Measurements from ENCODE around the gene SFXN1. TPM values are rescaled to one million over a fixed set of nuclear protein-coding genes. Genes with fewer than 3 reads are reported as not detected.
"Not testable (repeated sequence)": the region's sequence is repeated elsewhere in the genome, so short reads cannot be mapped to it uniquely, and the experiment has no call there.

SFXN1 gene
- total RNA-seq, 1 experiment from 2014 or later = 61.4 TPM

GRCh38 chr5:175444905-175445456, 33.4 kb upstream of the SFXN1 start:
- CTCF ChIA-PET = interaction anchor here (0.7 kb wide), 1 partner anchor 704 kb away, joined by 3 read pairs; no protein-coding TSS in a partner anchor
- intact Hi-C loops (cut with micrococcal nuclease; ENCODE audit: unreplicated experiment) = no loop called here
- no TSS peak for BruUV-seq (replicated peaks)
- Histone ChIP-seq H4K20me1 (ENCODE audit: insufficient read depth) (no peaks in the 10 kb centered on the region; the same call in 1 of the 2 replicates), H3K4me2 (no peak overlapping the region), H3K4me3 (no peak overlapping the region), H3K27ac (no peak overlapping the region), H3K9me3 (ENCODE audit: insufficient read depth, low read depth) (no peaks in the 10 kb centered on the region; the same call in 1 of the 2 replicates), H3K9me2 (ENCODE audit: insufficient read depth) (no peaks in the 10 kb centered on the region), H3K79me2 (ENCODE audit: low read depth) (no peaks in the 10 kb centered on the region), H2AFZ (no peak overlapping the region), H3K36me3 (ENCODE audit: low read depth) (no peaks in the 10 kb centered on the region), H3K27me3 (ENCODE audit: insufficient read depth, low read depth) (peaks cover 56% of the 10 kb centered on the region), H3F3A (ENCODE audit: insufficient read depth, low read depth) (no peaks in the 10 kb centered on the region), H3K4me1 (replicated peaks; ENCODE audit: insufficient read depth) (no peaks in the 10 kb centered on the region)
- no peak for DNase-seq
- POLR2A ChIA-PET (ENCODE audit: unreplicated experiment) = no interaction called here
- TF ChIP-seq CTCF (conservative IDR thresholded peaks at IDR 0.05) = no peak
- no peak for TF ChIP-seq EZH2 (IDR thresholded peaks at IDR 0.05; ENCODE audit: low read depth)

- H2AFZ ChIP-seq; BruUV-seq (replicated peaks); CTCF ChIA-PET; H4K20me1 ChIP-seq (ENCODE audit: insufficient read depth); H3K27ac ChIP-seq; H3K9me3 ChIP-seq (ENCODE audit: insufficient read depth, low read depth); DNase-seq; H3K79me2 ChIP-seq (ENCODE audit: low read depth); H3F3A ChIP-seq (ENCODE audit: insufficient read depth, low read depth); H3K4me1 ChIP-seq (replicated peaks; ENCODE audit: insufficient read depth); POLR2A ChIA-PET (ENCODE audit: unreplicated experiment); H3K36me3 ChIP-seq (ENCODE audit: low read depth); H3K4me3 ChIP-seq; H3K4me2 ChIP-seq; H3K9me2 ChIP-seq (ENCODE audit: insufficient read depth); intact Hi-C loops (cut with micrococcal nuclease; ENCODE audit: unreplicated experiment): not testable (repeated sequence)
- peaks cover 58% of the 10 kb centered on the region for H3K27me3 ChIP-seq (ENCODE audit: insufficient read depth, low read depth)
Observed at GRCh38 chr5:175446378-175446777, 32.0 kb upstream of the SFXN1 start.

GRCh38 chr5:175447571-175447970, 30.8 kb upstream of the SFXN1 start:
- Histone ChIP-seq H3F3A (ENCODE audit: insufficient read depth, low read depth) (no peaks in the 10 kb centered on the region), H3K79me2 (ENCODE audit: low read depth) (no peaks in the 10 kb centered on the region), H3K4me2 (no peak overlapping the region), H3K27ac (no peak overlapping the region), H3K9me3 (ENCODE audit: insufficient read depth, low read depth) (no peaks in the 10 kb centered on the region), H3K36me3 (ENCODE audit: low read depth) (no peaks in the 10 kb centered on the region), H3K9me2 (ENCODE audit: insufficient read depth) (no peaks in the 10 kb centered on the region), H3K27me3 (ENCODE audit: insufficient read depth, low read depth) (peaks cover 57% of the 10 kb centered on the region), H4K20me1 (ENCODE audit: insufficient read depth) (no peaks in the 10 kb centered on the region), H3K4me3 (no peak overlapping the region), H3K4me1 (replicated peaks; ENCODE audit: insufficient read depth) (no peaks in the 10 kb centered on the region), H2AFZ (no peak overlapping the region)
- BruUV-seq (replicated peaks) = no TSS peak
- TF ChIP-seq EZH2 (IDR thresholded peaks at IDR 0.05; ENCODE audit: low read depth) (no peak), CTCF (conservative IDR thresholded peaks at IDR 0.05) (no peak)
- CTCF ChIA-PET = no interaction called here
- POLR2A ChIA-PET (ENCODE audit: unreplicated experiment) = no interaction called here
- intact Hi-C loops (cut with micrococcal nuclease; ENCODE audit: unreplicated experiment) = no loop called here
- DNase-seq = no peak

GRCh38 chr5:175448276-175448675, 30.1 kb upstream of the SFXN1 start:
- Histone ChIP-seq H3K79me2 (ENCODE audit: low read depth) (no peaks in the 10 kb centered on the region), H3K9me2 (ENCODE audit: insufficient read depth) (no peaks in the 10 kb centered on the region), H3K9me3 (ENCODE audit: insufficient read depth, low read depth) (no peaks in the 10 kb centered on the region), H2AFZ (no peak overlapping the region), H3K4me1 (replicated peaks; ENCODE audit: insufficient read depth) (no peaks in the 10 kb centered on the region), H3K27me3 (ENCODE audit: insufficient read depth, low read depth) (peaks cover 59% of the 10 kb centered on the region), H3K27ac (no peak overlapping the region), H3K4me2 (no peak overlapping the region), H4K20me1 (ENCODE audit: insufficient read depth) (no peaks in the 10 kb centered on the region), H3K4me3 (no peak overlapping the region), H3F3A (ENCODE audit: insufficient read depth, low read depth) (no peaks in the 10 kb centered on the region), H3K36me3 (ENCODE audit: low read depth) (no peaks in the 10 kb centered on the region)
- TF ChIP-seq CTCF (conservative IDR thresholded peaks at IDR 0.05) (no peak), EZH2 (IDR thresholded peaks at IDR 0.05; ENCODE audit: low read depth) (no peak)
- DNase-seq = no peak
- intact Hi-C loops (cut with micrococcal nuclease; ENCODE audit: unreplicated experiment) = no loop called here
- ChIA-PET CTCF (no interaction called here), POLR2A (ENCODE audit: unreplicated experiment) (no interaction called here)
- no TSS peak for BruUV-seq (replicated peaks)
